Activated CD8-positive, alpha-beta memory T cell treated with anti-CD3 and anti-CD28 coated beads for 1 hour (primary cell): Measurements from ENCODE around the gene LPCAT2.
"Not testable (repeated sequence)": the region's sequence is repeated elsewhere in the genome, so short reads cannot be mapped to it uniquely, and the experiment has no call there.

ENCODE experiments used
- DNase-seq, 2 donors: peaks; one replicate each; pipeline ENCODE4 v3.0.0-alpha.2; 2020; ENCODE audit warnings: low read depth in 1 of 2; ENCODE audit errors: extremely low read depth in 1 of 2

LPCAT2 gene

DNA sequence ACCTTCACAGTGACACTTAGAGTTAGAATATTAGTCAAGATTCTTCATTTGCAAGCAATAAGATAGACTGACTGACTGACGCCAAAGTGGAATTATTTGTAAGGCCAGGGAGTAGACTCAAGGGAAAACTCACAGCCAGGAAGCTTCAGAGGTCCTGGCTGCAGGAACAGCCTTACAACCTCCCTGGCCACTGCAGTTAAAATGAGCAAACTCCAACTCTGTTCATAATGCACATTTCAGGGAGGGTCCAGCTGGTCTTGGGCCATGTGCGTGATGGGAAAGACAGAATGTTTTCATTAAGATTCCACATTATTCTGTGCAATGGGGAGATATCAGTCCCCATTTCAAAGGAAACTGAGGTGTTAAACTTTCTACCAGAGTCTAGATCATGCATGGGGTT lies 67.5 kb downstream of the LPCAT2 start:
- no peak for DNase-seq

- no peak for DNase-seq
These were observed 69.0 kb downstream of the LPCAT2 start for GRCh38 chr16:55577887-55578286.

GRCh38 chr16:55585631-55586030 lies 76.8 kb downstream of the LPCAT2 start:
- no peak for DNase-seq

GRCh38 chr16:55588799-55589198 lies 79.9 kb downstream of the LPCAT2 start:
- no peak for DNase-seq

- no peak for DNase-seq
These were observed 83.4 kb downstream of the LPCAT2 start for GRCh38 chr16:55592306-55592705.

- DNase-seq: no peak
These were observed 89.1 kb downstream of the LPCAT2 start for GRCh38 chr16:55597928-55598327.

- DNase-seq: no peak
These were observed 97.0 kb downstream of the LPCAT2 start for GRCh38 chr16:55605754-55606336.

DNA sequence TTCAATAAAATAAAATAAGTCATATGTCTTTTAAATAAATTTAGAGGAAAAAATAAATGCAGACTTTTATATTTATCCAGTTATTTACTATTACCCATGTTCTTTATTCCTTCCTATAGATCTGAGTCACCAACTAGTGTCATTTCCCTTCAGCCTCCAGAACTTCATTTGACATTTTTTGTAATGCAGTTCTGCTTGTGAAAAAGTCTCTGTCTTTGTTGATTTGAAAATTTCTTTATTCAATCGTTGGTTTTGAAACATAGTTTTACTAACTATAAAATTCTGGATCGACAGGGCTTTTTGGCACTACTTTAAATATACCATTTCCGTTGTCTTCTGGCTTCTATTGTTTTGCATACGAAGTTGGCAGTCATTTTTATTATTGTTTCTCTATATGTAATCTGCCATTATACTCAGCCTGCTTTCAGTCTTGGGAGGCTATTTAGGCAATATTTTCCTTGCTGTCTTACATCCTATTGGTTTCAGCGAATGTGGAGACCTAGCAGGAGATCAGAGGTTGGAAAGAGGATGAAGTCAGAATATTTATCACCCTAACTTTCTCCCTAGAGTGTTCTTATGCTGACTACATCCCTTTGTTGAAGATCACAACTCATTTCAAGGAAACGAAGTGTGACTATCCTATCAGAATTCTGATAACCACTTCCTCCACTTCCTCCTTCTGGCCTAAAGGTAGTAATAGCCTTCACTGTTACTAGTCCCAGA lies 104.9 kb downstream of the LPCAT2 start:
- no peak for DNase-seq

GRCh38 chr16:55615071-55615470 lies 106.2 kb downstream of the LPCAT2 start:
- no peak for DNase-seq

GRCh38 chr16:55615670-55616069 lies 106.8 kb downstream of the LPCAT2 start:
- not testable (repeated sequence) for DNase-seq

GRCh38 chr16:55621771-55622170 lies 112.9 kb downstream of the LPCAT2 start:
- no peak for DNase-seq

DNA sequence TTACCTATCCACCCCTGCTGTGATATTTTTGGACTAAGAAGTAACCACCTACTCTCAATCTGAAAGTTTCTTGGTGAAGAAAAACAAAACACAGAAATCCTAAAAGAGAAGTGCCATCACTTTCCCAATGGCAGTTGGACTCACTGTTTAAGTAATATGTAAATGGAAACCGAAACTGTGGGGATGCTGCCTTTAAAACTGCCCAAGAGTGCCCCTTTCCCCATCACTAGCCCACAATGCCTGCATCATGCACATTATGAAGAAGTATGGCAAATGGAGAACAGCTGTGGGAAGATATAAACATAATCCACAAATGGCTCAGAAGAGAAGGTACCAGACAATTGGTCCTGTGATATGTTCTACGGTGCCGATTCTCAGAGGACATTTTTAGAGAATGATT lies 113.4 kb downstream of the LPCAT2 start:
- no peak for DNase-seq

- no peak for DNase-seq
These were observed 114.2 kb downstream of the LPCAT2 start for GRCh38 chr16:55622930-55623561.

- no peak for DNase-seq
These were observed 114.8 kb downstream of the LPCAT2 start for GRCh38 chr16:55623640-55624039.

DNA sequence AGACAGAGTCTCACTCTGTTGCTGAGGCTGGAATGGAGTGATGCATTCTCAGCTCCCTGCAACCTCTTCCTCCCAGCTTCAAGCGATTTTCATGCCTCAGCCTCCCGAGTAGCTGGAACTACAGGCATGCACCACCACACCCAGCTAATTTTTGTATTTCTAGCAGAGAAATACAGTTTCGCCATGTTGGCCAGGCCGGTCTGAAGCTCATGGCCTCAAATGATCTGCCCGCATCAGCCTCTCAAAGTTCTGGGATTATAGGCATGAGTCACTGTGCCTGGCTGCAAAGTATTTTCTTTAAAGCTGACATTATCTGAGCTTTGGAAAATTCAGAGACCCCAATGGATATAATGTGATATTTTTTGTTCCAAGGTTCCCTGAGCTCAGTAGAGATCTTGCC lies 115.8 kb downstream of the LPCAT2 start:
- DNase-seq: no peak

GRCh38 chr16:55625843-55626242 lies 117.0 kb downstream of the LPCAT2 start:
- no peak for DNase-seq

DNA sequence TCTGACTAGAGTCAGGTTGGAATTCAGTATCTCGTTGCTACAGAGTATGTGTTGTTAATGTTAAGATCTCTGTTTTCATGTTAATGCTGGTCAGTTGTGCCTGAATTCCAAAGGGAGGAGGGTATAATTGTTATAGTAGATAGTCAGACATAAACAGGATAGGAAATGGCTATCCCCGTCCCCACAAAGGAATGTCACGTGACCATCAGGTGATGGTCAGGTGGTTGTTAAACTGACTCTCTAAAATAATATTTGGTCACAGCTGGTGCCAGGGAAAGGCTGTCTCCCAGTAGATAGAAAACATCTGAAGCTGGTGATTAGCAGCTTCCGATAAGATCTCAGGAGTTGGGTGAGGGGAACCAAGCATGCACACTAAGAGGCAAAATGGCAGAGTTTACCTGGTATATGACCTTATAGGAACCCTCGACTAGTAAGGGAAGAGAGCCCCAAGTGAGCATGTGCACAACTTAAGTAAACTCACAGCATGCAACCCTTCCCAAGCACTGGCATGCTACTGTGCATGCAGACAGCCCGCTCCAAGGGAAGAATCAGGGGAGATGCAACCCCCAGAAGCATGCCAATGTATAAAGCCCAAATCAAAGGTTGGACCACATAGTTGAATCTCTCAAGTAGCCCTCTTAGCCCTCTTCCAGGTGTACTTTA lies 119.6 kb downstream of the LPCAT2 start:
- no peak for DNase-seq

DNA sequence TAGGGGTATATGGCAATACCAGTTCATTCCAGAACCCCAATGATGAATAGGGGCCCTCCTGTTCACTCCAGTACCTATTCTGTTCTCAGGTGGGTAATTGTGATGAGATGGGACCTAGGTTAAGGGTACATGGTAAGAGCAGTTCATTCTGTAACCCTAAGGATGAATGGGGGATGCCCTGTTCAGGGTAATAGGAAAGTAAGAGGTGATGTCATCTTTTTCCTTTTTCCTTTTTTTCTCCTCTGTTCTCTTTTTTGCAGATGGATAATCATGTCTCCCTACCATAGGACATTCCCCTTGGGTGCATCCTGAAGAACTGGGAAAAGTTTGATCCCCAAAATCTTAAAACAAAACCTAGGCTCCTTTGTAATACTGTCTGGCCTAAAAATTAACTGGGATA lies 121.9 kb downstream of the LPCAT2 start:
- DNase-seq: no peak

- no peak for DNase-seq
These were observed 123.4 kb downstream of the LPCAT2 start for GRCh38 chr16:55632259-55632658.

GRCh38 chr16:55634193-55634592 lies 125.3 kb downstream of the LPCAT2 start:
- no peak for DNase-seq
